ENCODE results near the gene EML3.

DNA sequence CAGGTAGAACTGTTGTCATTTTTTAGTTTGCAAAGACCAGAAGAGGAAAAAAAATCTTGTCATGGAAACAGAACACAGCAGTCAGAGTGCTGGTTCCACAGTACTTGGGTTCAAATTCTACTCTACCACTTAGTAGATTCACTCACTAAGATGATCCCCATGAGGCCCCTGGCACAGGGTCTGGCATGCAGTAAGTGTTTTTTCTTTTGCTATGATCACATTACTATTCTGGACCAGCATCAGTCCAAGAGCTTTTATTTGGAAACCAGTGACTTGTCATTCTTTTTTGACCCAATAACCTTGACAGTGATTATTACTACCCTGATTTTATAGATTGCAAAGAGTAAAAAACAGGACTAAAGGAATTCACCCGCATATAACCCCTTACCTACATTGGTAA lies 43.0 kb downstream of the EML3 start:
- TF ChIP-seq, protein P1, sequence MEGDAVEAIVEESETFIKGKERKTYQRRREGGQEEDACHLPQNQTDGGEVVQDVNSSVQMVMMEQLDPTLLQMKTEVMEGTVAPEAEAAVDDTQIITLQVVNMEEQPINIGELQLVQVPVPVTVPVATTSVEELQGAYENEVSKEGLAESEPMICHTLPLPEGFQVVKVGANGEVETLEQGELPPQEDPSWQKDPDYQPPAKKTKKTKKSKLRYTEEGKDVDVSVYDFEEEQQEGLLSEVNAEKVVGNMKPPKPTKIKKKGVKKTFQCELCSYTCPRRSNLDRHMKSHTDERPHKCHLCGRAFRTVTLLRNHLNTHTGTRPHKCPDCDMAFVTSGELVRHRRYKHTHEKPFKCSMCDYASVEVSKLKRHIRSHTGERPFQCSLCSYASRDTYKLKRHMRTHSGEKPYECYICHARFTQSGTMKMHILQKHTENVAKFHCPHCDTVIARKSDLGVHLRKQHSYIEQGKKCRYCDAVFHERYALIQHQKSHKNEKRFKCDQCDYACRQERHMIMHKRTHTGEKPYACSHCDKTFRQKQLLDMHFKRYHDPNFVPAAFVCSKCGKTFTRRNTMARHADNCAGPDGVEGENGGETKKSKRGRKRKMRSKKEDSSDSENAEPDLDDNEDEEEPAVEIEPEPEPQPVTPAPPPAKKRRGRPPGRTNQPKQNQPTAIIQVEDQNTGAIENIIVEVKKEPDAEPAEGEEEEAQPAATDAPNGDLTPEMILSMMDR (IDR thresholded peaks at IDR 0.05), result no peak
- TF ChIP-seq POLR2A (IDR thresholded peaks at IDR 0.05) (no peak), EP300 (IDR thresholded peaks at IDR 0.05) (no peak)

All from ovary (tissue), 3 donors.